ELF-1 (cell line): ENCODE measurements around the gene BSDC1.

Experiments used
- DNase-seq: peaks from one replicate; pipeline ENCODE4 v3.0.0-alpha.2; 2016; ENCODE audit warnings: low read depth, low spot score

Gene BSDC1

DNA sequence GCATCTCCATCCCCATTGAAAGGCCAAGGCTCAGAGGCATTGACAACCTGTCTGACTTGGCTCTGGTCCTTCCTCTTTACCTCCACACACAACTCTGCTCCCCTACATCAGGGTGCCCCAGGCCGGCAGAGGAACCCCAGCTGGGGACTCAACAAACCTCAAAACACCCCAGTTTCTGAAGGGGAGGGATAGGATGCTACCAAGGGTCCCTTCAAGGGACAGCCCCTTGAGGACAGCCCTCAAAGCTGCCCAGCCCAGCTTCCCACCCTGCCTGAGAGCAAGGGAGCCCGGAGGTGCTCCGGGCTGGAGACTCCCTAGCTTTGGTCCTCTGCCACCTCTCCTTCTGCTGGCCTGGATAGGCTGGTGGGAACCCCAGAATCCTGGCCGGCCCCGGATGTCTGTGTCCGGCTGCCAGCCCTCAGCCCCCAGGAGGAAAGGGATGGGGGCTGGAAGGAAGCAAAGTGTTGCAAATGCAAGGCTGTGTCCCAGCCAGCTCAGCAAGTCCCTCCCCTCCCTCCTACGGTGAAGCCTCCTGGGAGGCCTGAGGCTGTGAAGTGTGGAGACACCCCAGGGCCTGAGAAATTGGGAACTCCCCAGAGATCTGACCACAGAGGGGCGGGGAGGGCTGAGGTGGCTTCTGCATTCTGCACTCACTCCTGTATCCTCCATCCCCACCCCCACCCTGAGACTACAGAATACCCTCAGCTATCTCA, 57.1 kb downstream of the BSDC1 start:
- DNase-seq: no peak

DNA sequence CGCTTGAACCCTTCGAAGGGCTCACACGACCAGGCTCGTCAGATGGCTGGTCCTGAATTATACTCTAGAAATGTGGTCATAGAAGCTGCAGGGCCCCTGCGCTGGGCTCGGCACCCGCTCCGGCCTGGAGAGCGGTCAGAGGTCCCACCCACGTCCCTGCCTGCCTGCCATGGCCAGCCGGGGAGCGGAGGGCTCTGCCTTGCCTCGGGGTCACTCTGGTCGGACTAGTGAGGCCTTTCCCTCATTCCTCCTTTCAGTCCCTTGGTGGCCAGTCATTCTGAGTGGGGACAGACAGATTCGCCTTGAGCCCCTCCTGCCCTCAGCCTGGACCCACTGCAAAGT, 57.7 kb downstream of the BSDC1 start:
- no peak for DNase-seq

DNA sequence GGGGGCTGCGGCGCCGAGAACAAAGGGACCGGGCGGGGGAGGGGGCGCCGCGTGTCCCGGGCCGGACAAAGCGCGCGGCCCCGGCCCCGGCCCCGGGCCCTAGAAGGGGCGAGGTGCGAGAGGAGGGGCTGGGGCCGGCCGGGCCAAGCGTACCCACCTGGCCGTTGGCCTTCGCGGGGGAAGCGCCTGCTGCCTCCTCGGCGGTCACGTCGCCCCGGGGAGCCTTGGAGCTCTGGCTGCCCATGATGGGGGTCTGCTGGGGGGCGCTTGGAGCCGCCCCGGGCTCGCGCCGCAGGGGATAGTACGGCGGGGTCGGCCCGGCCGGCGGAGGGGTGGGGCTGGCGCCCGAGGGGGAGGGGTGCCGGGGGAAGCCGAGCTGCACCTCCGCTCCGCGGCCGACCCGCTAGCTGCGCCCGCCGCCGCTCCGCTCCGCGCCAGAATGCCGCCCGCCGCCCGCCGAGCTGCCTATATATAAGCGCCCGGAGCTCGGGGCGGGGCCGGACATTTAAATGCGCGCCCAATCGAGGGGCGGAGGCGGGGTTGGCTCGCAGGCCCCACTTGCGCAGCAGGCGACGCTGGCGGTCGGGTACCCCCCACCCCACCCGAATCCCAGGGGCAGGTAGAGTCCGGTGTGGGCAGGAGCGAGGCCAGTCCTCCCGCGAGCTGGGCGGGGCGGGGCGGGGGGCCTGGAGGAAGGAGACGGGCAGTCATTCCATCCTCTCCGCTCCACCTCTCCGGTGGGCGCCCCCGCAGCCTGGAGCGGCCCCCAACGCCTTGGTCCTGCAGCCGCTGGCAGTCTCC, 58.3 kb downstream of the BSDC1 start, which contains the start of gene MARCKSL1:
Gene MARCKSL1, minus strand, starts transcription at position 444 of the 801 bp plus-strand sequence. Its CDS starts 200 bp downstream, at position 244.
- DNase-seq: peak; percentile 92

DNA sequence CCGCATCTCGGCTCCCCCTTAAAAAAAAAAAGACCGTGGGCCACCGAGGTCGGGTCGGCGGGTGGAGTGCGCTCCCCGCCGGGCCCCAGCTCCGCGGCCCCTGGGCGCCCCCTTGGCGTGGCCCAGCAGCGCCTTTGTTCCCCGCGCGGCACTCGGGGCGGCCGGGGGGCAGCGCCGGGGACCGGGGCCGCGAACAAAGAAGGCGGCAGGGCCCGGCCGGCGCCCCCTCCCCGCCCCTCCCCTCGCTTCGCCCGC, 58.8 kb downstream of the BSDC1 start:
- no peak for DNase-seq

DNA sequence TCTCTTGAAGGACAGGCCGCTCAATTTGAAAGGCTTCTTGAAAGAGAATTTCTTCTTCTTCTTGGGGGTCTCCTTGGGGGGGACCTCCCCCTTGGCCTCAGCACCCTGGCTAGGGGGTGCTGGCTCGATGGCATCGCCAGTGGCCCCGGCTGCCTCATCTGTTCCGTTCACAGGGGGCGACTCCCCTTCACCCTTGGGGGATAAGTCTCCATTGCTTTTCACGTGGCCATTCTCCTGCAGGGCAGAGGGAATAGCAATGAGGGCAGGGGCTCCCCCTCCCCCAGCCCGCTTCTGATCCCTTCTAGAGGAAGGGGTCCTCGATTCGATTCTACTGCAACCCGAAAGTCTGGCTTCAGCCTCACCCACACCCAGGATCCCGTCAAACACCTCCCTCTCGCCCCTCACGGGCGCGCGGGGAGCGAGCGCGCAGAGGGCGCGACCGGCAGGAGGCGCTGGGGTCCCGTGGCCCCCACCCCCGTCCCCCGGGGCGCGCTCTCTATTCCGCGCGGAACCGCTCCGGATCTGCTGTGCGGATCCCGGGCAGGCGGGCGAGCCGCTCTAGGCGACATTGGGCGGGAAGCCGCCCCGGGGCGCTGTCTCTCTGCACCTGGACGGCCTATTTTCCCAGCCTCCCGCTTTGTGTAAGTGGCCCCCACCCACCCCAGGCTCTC, 59.2 kb downstream of the BSDC1 start:
- DNase-seq: peak; percentile 60

DNA sequence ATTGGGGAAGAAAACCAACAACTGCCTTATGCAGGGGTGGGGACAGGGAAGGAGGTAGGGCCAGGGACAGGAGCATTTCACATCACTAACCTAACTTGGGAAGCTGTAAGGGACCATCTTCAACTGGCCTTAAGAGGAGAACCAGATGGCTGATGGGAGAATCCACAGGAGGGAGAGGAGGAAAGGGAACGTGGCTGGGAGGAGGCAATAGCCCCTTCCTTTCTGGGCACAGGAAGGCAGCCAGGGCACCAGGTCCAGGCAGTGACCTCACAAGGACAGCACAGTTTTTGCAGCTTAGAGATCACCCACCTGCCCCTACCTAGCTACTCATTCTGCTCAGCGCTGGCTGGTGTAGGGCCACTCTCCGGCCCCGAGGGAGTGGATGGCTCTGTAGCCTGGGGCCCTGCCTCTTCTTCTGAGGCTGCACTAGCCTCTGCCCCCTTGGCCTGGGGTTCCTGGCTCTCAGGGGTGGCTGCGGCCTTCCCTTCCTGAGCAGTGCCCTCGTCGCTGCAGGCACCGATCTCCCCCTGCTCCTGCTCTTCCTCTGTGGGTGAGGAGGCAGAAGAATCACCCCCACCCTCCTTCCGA, 59.9 kb downstream of the BSDC1 start:
- DNase-seq: peak; percentile 51

DNA sequence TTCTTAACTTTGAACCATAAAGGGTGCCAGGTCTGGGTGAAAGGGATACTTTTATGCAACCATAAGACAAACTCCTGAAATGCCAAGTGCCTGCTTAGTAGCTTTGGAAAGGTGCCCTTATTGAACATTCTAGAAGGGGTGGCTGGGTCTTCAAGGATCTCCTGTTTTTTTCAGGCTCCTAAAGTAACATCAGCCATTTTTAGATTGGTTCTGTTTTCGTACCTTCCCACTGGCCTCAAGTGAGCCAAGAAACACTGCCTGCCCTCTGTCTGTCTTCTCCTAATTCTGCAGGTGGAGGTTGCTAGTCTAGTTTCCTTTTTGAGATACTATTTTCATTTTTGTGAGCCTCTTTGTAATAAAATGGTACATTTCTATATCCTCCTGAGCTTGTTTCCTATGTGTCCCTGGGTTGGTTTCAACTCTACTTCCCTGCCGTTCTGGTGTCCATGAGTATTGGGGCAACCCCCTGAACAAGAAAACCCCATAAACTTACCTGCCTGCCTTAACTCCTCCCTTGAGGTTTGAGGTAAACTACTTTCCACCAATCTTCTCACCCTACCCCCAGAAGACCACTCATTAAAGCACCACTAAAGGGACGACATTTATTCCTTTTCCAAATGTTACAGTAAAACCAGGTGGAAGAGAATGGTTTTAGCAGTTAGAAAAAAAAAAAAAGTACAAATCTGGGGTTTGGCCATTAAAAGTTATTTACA, 60.8 kb downstream of the BSDC1 start:
- DNase-seq: no peak

DNA sequence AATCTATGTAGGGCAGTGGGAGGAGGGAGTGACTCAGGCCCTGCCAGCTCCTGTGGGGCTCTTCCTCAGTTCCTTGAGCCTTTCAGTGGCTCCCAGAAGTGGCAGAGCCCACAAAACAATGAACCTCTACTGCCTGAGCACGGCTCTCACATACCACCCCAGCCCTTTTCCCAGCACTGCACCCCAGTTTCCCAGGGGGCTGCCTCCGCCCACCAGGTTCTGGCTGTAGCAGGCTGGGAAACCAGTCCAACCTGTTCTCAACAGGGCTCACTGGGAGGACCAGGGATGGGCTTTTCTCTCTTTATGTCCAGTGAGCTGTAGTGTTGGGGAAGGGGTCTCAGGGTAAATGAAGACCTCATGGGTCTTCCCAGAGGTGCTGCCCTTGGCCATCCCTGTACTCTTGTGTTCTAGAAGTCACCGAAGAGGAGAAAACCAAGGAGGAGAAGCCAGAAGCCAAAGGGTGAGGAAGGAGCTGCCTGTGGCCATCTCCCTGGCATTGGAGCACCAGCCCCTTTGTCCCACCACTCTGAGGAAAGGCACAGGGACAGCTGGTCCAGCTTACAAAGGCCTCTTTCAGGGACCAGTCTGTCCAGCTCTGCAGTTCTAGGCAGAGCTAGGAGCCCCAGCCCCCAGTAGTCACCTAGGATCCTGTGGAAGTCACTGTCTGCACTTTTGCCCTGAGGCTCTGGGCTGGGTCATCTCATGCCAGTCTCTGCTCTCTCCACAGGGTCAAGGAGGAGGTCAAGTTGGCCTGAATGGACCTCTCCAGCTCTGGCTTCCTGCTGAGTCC, 61.8 kb downstream of the BSDC1 start:
- DNase-seq: peak; percentile 76

DNA sequence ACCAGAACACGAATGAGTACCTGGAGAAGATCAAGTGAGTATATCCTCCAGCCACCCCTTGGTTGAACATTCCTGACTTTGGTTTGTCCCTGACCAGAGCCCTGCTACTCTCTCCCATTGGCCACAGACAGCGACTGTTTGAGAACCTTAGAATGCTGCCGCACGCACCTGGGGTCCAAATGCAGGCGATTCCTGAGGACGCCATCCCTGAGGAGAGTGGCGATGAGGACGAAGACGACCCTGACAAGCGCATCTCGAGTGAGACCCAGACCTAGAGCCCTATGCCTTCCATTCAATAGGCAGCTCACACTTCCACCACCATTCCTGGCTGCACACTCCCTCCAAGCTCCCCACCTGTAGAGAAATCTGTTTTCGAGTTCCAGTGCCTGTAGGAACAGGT, 62.7 kb downstream of the BSDC1 start:
- no peak for DNase-seq

DNA sequence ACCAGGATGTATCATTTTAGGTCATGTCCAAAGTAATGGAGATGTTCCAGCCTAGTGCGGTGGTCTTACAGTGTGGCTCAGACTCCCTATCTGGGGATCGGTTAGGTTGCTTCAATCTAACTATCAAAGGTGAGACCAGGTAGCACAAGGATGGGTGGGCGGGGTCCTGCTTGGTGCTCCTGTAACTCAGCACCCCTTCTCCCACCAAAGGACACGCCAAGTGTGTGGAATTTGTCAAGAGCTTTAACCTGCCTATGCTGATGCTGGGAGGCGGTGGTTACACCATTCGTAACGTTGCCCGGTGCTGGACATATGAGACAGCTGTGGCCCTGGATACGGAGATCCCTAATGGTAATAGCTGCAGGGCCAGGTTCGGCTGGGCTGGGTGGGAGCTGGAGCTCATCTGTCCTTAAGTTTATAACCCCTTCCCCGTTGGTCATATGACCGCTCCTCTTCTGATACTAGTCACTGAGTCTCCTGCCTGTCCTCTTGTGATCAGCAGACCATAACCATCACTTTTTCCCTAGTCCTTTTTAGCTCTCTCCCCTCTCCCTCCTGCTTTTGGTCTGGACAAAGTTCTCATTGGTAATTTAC, 63.6 kb downstream of the BSDC1 start:
- DNase-seq: no peak

DNA sequence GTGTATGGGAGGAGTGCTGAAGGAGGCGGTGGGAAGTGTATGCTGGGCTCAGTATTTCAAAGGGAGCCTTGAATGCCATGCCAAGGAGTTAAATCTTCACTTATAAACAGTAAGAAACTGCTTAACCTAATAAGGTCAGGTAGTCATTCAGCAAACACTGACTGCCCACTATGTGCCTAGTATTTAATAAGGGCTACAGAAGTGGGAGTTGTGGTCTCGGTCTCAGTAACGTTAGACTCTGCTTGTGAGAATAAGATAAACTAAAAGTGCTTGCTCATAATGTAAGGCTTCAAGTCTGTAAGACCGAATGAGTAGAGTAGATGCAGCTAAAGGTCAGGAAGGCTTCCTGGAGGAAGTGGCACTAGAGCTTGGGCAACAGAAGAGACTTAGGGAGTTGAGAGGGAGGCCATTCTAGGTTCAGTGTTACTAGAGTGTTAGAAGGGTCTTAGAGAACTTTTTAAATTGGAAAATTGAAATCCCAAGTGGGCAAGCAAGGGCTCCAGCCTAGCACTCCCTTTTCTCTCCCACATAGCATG, 64.2 kb downstream of the BSDC1 start:
- no peak for DNase-seq

DNA sequence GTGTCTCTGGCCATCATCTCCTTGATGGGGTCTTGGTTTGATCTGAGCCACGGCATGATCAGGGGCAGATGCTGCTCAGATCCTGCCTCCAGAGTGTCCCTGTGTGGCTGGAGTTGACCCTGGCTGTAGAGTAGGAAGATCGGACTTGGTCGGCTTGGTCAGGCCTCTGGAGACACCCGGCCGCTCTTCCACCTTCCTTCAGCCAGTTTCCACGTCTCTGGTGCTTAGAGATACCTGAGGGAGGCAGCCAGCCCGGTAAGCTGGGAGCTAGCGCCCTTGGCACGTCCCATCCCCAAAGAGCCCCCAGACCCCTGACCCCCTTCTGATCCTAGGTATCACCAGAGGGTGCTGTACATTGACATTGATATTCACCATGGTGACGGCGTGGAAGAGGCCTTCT, 67.0 kb downstream of the BSDC1 start:
- no peak for DNase-seq

DNA sequence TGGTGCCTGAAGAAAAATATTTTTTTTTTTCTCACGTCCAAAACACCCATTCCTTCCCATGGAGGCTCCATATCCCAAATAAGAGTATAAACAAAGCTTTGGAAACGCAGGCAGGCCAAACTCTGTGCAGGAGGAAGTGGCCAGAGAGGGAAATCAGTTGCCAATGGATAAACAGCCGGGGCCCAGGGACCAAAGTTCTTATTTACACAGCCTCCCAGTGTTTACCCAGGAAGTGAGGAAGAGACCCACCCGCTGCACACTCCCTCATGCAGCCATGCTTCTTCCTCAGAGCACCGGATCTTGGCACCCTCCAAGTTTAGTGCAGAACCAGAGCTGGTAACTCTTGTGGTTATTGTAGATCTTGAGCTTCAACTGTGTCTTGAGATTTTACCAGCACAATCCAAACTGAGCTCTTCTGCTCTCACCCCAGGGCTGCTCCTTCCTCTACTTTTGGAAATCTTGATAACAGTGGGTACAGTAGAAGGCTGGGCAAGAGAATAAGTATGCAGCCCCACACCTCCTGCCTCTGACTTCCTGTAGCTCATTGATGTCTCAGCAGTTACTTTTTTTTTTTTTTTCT, 72.4 kb downstream of the BSDC1 start:
- no peak for DNase-seq

DNA sequence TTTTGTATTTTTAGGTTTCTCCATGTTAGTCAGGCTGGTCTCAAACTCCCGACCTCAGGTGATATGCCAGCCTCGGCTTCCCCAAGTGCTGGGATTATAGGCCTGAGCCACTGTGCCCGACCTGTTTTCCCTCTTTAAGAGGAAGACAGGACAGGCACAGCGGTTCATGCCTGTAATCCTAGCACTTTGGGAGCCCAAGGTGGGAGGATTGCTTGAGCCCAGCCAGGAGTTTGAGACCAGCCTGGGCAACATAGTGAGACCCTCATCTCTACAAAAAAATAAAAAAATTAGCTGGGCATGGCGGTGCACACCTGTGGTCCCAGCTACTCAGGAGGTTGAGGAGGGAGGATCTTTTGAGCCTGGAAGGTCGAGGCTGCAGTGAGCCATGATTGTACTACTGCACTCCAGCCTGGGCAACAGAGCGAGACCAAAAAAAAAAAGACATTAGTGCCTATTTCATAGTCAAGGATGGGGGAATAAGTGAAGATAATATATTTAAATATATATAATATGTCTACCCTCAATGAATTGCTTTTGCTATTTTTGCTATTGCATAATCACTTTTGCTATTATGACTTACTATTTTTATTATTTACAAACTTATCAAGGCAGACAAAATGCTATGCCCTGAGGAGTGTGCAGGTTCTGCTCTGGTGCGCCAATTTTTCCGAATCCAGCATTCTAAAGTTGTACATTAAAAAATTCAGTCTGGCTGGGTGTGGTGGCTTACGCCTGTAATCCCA, 75.9 kb downstream of the BSDC1 start:
- DNase-seq: no peak

DNA sequence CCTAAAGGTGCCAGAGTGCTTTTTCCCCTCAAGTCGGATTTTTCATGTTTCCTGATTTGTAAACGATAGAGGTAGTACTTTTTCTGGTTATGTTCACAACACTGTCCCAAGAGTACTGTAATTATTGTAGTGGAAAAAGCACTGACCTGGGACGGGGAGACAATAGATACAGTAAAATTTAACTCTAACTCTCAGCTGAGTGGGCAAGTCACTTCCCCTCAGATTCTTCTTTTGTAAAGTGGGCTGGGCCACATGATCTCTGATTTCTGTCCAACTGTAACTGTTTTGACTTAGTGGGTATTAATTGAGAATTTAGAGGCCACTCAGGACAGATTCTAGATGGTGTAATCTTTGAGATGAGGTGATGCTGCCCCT, 77.4 kb downstream of the BSDC1 start:
- DNase-seq: no peak
